GM21717 (cell line): ENCODE data around the gene HLA-C.
"Not testable (repeated sequence)": the region's sequence is repeated elsewhere in the genome, so short reads cannot be mapped to it uniquely, and the experiment has no call there.

ENCODE experiments used
- ATAC-seq: cut with Tn5 transposase; IDR thresholded peaks from one replicate; pipeline ENCODE4 v1.9.1; 2021; ENCODE audit warnings: mild to moderate bottlenecking, moderate library complexity; ENCODE audit not compliant: unreplicated experiment

The HLA-C gene

DNA sequence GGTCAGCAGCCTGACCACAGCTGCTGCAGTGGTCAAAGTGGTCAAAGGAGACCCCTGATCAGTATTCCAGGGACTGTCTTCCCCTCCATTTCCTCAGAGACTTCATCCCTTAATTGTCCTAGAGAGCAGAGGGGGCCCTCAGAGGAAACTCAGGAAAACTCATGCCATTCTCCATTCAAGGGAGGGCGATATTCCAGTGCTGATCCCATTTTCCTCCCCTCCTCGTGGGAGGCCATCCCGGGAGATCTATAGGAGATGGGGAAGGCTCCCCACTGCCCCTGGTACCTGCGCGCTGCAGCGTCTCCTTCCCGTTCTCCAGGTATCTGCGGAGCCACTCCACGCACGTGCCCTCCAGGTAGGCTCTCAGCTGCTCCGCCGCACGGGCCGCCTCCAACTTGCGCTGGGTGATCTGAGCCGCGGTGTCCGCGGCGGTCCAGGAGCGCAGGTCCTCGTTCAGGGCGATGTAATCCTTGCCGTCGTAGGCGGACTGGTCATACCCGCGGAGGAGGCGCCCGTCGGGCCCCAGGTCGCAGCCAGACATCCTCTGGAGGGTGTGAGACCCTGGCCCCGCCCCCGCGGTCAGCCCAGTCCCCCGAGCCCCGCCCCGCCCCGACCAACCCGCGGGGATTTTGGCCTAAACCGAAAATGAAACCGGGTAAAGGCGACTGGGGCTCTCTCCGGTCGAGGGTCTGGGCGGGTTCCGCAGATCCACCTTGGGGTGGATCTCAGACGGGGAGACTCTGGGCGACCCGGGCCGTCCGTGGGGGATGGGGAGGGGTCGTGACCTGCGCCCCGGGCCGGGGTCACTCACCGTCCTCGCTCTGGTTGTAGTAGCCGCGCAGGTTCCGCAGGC is 878 bp downstream of the HLA-C start:
- ATAC-seq: no peak

DNA sequence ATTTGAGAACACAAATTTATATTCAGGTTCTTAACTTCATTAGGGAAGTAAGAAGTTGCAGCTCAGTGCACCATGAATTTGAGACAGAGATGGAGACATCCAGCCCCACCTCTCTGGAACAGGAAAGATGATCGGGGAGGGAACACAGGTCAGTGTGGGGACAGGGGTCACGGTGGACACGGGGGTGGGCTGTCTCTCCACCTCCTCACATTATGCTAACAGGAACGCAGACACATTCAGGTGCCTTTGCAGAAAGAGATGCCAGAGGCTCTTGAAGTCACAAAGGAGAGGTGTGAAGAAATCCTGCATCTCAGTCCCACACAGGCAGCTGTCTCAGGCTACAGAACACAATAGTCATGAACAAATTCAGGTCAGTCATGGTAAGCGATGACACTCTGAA is 3.1 kb downstream of the HLA-C start:
- no peak for ATAC-seq

DNA sequence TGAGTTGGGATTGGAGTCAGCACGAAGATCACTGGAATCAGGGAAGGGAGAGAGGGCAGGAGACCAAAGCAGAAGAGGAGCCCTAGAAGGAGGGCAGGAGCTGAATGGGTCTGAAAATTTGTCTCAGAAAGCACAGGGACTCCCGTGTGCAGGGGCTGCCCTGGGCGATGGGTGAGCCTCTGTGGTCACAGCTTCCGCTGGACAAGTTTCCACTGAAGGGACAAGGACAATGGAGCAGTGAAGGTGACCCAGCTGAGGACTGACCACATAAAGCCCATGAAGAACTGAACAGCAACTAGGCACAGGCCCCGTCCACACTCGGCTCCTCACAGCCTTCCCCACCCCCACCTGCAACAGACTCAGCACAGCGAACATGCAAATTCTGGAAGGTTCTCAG is 3.5 kb downstream of the HLA-C start:
- ATAC-seq: no peak

DNA sequence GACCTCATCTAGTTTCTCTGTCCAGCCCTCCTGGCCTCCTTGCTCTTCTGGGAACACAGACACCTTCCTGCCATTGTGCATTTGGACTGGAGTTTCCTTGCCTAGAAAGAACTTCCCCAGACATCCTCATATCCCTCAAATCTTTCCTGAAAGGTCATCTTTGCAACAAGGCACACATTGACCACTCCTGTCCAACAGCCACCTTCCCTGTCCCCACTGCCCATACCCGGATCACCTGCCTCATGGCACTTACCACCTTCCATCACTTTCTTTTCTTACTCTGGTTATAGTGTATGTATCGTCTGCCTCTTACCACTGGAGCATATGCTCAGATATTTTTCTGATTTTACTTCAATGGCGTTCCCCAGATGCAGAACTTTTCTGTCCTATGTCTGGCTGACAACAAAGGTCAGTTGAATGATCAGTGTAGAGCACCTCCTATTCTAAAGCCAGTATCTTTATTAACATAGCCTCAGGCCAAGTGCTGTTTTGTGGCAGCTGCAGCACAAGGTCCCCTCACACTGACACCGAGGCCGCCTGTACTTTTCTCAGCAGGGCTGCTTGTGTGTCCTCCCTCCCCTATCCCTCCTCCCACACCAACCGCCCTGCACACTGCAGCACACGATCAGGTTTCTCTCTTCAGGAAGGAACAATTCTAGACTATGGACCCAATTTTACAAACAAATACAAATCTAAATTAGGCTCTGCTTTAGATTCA is 4.1 kb downstream of the HLA-C start:
- no peak for ATAC-seq

DNA sequence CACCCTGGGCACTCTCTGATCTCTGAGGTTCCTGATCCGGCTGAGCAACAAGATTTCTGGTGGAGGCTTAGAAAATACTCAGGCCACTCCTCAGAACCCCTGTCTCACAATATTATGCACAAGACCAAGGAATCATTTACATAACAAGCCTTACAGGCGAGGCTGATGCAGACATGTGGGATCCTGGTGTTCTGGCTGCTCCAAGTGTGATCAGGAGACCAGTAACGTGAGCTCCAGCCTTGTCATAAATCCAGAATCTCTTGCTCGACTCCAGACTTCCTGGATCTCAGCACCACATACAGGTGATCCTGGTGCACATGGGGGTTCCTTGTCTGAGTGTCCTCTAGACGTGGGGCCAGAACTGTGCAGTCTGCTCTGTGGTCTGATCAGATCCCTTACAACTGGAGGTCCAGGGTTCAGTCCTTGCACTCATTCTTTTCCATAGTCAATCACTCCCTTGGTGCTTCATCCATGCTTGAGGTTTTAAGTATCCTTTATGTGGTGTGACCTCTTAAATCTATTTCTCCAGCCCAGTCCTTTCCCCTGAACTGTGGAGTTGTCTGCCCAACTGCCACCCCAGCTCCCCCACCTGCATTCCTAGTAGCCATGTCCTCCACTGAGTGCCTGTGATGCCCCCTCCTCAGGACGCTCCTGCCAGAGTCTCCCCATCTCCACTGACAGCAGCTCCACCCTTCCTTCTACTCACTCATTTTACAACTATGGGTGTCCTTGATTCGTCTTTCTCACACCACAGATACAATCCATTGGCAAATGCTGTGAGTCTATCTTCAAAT is 5.1 kb downstream of the HLA-C start:
- no peak for ATAC-seq

GRCh38 chr6:31265926-31266325 is 6.0 kb downstream of the HLA-C start:
- ATAC-seq: no peak

DNA sequence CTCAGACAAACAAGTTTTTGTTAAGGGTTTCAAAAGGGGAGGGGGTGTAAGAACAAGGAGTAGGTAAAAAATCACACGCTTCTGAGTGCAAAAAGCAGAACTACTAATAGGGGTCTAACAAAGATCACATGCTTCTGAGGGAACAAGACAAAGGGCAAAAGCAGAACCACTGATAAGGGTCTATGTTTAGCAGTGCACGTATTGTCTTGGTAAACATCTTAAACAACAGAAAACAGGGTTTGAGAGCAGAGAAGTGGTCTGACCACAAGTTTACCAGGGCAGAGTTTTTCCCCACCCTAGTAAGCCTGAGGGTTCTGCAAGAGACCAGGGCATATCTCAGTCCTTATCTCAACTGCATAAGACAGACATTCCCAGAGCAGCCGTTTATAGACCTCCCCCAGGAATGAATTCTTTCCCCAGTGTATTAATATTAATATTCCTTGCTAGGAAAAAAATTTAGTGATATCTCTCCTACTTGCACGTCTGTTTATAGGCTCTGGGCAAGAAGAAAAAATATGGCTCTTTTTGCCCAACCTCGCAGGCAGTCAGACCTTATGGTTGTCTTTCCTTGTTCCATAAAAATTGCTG is 8.5 kb downstream of the HLA-C start:
- ATAC-seq: not testable (repeated sequence)

DNA sequence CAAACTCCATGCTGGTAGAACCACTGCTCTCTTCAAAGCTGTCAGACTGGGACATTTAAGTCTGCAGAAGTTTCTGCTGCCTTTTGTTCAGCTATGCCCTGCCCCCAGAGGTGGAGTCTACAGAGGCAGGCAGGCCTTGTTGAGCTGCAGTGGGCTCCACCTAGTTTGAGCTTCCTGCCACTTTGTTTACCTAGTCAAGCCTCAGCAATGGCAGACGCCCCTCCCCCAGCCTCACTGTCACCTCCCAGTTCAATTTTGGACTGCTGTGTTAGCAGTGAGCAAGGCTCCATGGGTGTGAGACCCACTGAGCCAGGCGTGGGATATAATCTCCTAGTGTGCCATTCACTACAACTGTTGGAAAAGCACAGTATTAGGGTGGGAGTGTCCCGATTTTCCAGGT is 11.9 kb downstream of the HLA-C start:
- not testable (repeated sequence) for ATAC-seq

DNA sequence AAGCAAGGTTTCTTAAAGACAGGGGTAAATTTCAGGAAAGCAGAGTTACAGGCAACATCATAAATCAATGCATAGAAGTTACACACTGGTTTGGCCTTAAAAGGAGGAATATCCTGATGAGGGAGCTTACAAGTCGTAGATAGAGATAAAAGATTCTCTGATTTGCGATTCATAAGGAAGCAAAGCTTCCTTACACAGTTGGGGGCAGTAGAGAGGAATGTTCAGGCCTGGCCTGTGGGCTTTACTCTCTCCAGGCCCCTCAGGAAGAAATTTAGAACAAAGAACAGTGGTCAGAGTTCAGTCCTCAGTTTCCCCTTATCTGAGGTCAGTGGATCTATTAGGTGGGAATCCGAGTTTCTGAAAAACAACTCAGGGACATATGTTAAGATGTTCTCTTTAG is 19.3 kb downstream of the HLA-C start:
- ATAC-seq: no peak

DNA sequence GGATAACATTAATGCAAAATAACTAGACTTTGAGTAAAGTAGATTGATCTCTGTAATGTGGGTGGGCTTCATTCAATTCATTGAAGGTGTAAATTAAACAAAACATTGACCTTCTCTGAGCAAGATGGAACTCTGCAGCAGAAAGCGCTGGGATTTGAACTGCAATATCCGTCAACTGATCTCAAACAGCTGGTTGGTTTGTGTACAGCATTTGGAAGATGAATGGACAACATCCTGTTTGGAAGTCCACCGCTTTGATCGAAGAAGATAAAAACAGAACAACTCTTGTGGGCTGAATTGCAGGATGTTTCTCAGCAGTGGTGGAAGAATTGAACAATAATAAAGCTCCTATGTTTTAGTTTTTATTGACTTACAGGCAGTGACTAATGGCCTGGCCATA is 20.6 kb downstream of the HLA-C start:
- ATAC-seq: no peak

- ATAC-seq: no peak
Observed at GRCh38 chr6:31249184-31249583, 22.7 kb downstream of the HLA-C start.

GRCh38 chr6:31247813-31248212 is 24.1 kb downstream of the HLA-C start:
- ATAC-seq: no peak

GRCh38 chr6:31246051-31246521 is 25.8 kb downstream of the HLA-C start:
- no peak for ATAC-seq

GRCh38 chr6:31243508-31243907 is 28.4 kb downstream of the HLA-C start:
- ATAC-seq: no peak

- ATAC-seq: no peak
Observed at GRCh38 chr6:31239854-31240253, 32.0 kb downstream of the HLA-C start.

DNA sequence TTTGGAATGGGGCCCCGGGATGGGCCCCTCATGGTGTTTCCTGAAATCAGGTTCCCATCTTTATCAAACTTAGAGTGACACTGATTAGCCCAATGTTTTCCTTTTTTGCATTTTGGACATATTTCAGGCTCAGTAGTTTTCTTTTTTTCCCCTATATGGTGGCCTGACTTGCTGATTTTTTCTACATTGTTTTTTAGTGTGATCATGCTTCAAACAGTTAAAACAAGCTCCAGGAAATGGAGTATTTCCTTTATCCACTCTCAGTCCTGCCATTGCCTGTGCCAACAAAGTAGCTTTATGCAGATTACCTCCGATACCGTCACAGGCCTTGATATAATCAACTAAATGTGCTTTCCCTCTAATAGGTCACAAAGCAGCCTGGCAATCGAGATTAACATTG is 37.8 kb downstream of the HLA-C start:
- ATAC-seq: not testable (repeated sequence)

DNA sequence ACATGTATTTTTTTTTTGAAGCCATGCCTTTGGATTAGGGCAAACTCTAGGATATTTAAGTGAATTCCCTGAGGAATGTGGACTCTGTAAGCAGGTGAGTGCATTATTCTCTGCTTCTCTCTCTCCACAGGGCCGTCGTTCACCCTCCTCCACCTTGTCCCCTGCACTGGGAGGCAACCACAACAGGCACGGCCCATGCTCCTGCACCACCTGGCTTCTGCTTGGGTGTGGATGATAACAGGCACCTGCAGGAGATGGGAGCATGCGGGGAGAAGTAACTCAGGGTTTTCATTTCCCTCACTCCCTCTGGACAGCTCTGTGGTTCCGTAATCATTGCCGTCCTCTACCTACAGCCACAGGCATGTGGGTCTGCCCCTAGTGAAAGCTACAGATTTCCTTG is 43.4 kb downstream of the HLA-C start:
- no peak for ATAC-seq

- ATAC-seq: no peak
Observed at GRCh38 chr6:31227143-31227542, 44.7 kb downstream of the HLA-C start.

DNA sequence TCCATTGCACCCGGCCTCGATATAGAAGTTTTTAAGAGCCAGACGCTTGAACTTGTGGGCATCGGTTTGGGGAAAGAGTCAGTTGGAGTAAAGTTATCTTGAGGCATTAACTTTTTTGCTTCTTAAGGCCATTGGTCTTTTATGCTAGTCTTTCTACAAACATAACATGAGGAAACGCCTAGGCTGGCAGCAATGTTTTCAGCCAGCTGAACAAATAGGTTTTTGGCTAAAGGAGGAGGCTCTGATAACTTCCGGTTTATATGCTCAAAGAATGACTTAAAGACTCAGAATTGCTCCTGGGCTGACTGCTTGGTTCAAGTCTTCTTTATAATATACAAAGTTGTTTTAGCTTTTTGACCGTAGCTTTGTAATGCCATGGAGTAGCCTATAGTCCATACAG is 46.2 kb downstream of the HLA-C start:
- no peak for ATAC-seq

DNA sequence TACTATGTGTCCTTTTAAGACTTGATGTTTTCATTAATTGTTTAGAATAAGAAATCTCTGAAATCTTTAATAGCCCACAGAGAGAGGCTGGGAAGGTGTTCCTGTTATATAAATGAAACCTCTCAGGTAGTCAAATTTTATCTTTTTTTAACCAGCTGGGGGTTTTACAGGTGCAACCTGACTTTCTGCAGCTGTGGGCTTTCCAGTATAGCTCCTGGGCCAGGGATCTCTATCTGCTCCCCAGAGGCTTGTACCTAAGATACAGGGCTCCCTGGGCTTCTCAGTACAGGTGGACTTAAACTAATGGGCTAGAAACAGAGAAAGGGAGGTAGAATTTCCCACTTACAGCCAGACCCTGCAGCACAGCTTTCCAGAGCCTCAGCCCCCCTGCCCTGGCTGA is 49.4 kb downstream of the HLA-C start:
- no peak for ATAC-seq
